ENCODE results near the gene CROCC2. TPM values are rescaled to one million over a fixed set of nuclear protein-coding genes. Genes with fewer than 3 reads are reported as not detected.

CROCC2 gene
- total and polyA plus RNA-seq, 3 experiments from 2014 or later, result not detected

DNA sequence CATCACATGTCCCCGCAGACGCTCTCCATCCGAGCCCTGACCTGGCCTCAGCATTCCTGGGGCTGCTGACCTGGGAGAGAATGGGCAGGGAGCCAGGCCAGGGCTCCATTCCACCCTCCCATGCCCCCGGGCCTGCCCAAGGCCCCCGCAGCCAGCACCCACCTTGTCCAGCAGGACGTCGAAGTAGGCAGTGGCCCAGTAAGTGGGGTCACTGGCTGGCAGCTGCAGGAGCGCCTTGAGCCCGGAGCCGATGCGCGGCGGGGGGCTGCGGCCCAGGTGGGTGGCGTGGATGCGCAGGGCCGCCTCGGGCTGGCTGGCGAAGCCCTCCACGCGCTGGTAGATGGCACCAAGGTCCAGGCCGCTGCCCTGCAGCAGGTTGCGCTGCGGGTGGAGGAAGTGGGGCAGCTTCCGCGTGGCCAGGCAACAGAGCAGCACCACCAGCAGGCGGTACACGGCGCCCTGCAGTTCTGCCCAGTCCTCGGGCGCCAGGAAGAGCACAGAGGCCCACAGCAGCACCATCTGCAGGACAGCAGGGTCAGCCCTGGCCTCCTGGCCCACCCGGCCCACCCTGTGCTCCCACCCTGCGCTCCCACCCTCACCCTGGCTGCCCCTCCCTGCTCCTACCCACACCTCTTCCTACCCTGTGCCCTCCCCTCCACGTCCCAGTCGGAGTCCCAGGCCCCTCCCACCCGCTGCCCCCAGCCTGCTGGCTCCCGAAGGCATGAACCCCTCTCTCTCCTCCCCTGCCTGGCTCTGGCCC is 17.8 kb upstream of the CROCC2 start:
- Mint-ChIP-seq H3K36me3 (no peaks in the 10 kb centered on the region), H3K4me1 (no peaks in the 10 kb centered on the region), H3K27ac (no peak overlapping the region), H3K9me3 (no peaks in the 10 kb centered on the region), H3K4me3 (no peak overlapping the region), H3K27me3 (peaks cover 0 to 8% of the 10 kb centered on the region in 2 donors)
- H3K9me3 ChIP-seq (ENCODE audit: low read length), result no peaks in the 10 kb centered on the region
- no peaks in the 10 kb centered on the region for H3K4me1 ChIP-seq (ENCODE audit: insufficient read depth, low read length)
- ChIA-PET POLR2A (no interaction called here), CTCF (no interaction called here)
- no peaks in the 10 kb centered on the region for H3K27me3 ChIP-seq (ENCODE audit: insufficient read depth, low read length, poor library complexity, severe bottlenecking)
- no peaks in the 10 kb centered on the region for H3K36me3 ChIP-seq (ENCODE audit: insufficient read depth, low read length)
- H3K4me3 ChIP-seq (ENCODE audit: low read length), result no peak overlapping the region
- DNase-seq, result no peak
- no peak overlapping the region for H3K27ac ChIP-seq (ENCODE audit: low read depth, low read length)

GRCh38 chr2:240888890-240889573 is 17.1 kb upstream of the CROCC2 start:
- Mint-ChIP-seq H3K4me1 (no peaks in the 10 kb centered on the region), H3K36me3 (no peaks in the 10 kb centered on the region), H3K27me3 (peaks cover 0 to 8% of the 10 kb centered on the region in 2 donors), H3K4me3 (no peak overlapping the region), H3K27ac (no peak overlapping the region), H3K9me3 (no peaks in the 10 kb centered on the region)
- Histone ChIP-seq H3K4me3 (ENCODE audit: low read length) (no peak overlapping the region), H3K27ac (ENCODE audit: low read depth, low read length) (no peak overlapping the region), H3K27me3 (ENCODE audit: insufficient read depth, low read length, poor library complexity, severe bottlenecking) (no peaks in the 10 kb centered on the region), H3K9me3 (ENCODE audit: low read length) (no peaks in the 10 kb centered on the region), H3K36me3 (ENCODE audit: insufficient read depth, low read length) (no peaks in the 10 kb centered on the region), H3K4me1 (ENCODE audit: insufficient read depth, low read length) (no peaks in the 10 kb centered on the region)
- POLR2A ChIA-PET, result no interaction called here
- no peak for DNase-seq
- CTCF ChIA-PET, result no interaction called here

- no peak overlapping the region for H3K4me3 Mint-ChIP-seq
- H3K36me3 Mint-ChIP-seq, result no peaks in the 10 kb centered on the region
- CTCF ChIA-PET, result no interaction called here
- Histone ChIP-seq H3K36me3 (ENCODE audit: insufficient read depth, low read length) (no peaks in the 10 kb centered on the region), H3K4me1 (ENCODE audit: insufficient read depth, low read length) (no peaks in the 10 kb centered on the region), H3K27ac (ENCODE audit: low read depth, low read length) (no peak overlapping the region), H3K4me3 (ENCODE audit: low read length) (no peak overlapping the region), H3K9me3 (ENCODE audit: low read length) (no peaks in the 10 kb centered on the region), H3K27me3 (ENCODE audit: insufficient read depth, low read length, poor library complexity, severe bottlenecking) (no peaks in the 10 kb centered on the region)
- peaks cover 0 to 6% of the 10 kb centered on the region in 2 donors for H3K27me3 Mint-ChIP-seq
- POLR2A ChIA-PET, result no interaction called here
- no peaks in the 10 kb centered on the region for H3K4me1 Mint-ChIP-seq
- H3K27ac Mint-ChIP-seq, result no peak overlapping the region
- no peaks in the 10 kb centered on the region for H3K9me3 Mint-ChIP-seq
- no peak for DNase-seq
Observed at GRCh38 chr2:240889601-240890560, 16.3 kb upstream of the CROCC2 start.

DNA sequence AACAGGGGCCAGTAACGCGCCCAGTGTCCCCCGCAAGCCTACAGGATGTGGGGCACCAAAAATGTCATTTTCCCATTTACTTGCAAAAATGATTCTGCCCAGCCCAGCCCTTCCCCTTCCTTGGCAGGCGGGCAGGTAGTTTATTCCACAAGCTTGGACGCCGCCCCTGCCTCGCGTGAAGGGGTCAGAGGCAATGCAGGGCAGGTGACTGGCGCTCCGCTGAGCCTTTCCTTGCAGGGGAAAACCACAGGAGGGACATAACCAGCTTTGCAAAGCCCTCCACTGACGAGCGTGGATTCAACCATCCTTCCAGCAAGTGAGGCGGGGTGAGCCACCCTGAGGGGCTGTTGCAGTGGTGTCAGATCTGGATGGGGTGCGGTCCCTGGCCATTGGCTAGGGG is 15.4 kb upstream of the CROCC2 start:
- Histone ChIP-seq H3K27me3 (ENCODE audit: insufficient read depth, low read length, poor library complexity, severe bottlenecking) (no peaks in the 10 kb centered on the region), H3K36me3 (ENCODE audit: insufficient read depth, low read length) (no peaks in the 10 kb centered on the region), H3K4me3 (ENCODE audit: low read length) (no peak overlapping the region), H3K27ac (ENCODE audit: low read depth, low read length) (no peak overlapping the region), H3K9me3 (ENCODE audit: low read length) (no peaks in the 10 kb centered on the region), H3K4me1 (ENCODE audit: insufficient read depth, low read length) (no peaks in the 10 kb centered on the region)
- no peaks in the 10 kb centered on the region for H3K4me1 Mint-ChIP-seq
- H3K27me3 Mint-ChIP-seq, result peaks cover 0 to 6% of the 10 kb centered on the region in 2 donors
- POLR2A ChIA-PET, result no interaction called here
- no peaks in the 10 kb centered on the region for H3K36me3 Mint-ChIP-seq
- CTCF ChIA-PET, result interaction anchor here (1.5 kb wide), 1 partner anchor 24 kb away, joined by 5 read pairs; no protein-coding TSS in a partner anchor
- no peak overlapping the region for H3K27ac Mint-ChIP-seq
- no peak for DNase-seq
- H3K9me3 Mint-ChIP-seq, result no peaks in the 10 kb centered on the region
- H3K4me3 Mint-ChIP-seq, result no peak overlapping the region

- no peaks in the 10 kb centered on the region for H3K36me3 ChIP-seq (ENCODE audit: insufficient read depth, low read length)
- no peak overlapping the region for H3K27ac ChIP-seq (ENCODE audit: low read depth, low read length)
- no peak for DNase-seq
- Mint-ChIP-seq H3K9me3 (no peaks in the 10 kb centered on the region), H3K27ac (peak overlapping the region in 1 of 8 donors; percentile 77), H3K27me3 (no peaks in the 10 kb centered on the region), H3K4me3 (no peak overlapping the region), H3K36me3 (no peaks in the 10 kb centered on the region), H3K4me1 (no peaks in the 10 kb centered on the region)
- no peak overlapping the region for H3K4me3 ChIP-seq (ENCODE audit: low read length)
- no peaks in the 10 kb centered on the region for H3K4me1 ChIP-seq (ENCODE audit: insufficient read depth, low read length)
- POLR2A ChIA-PET, result no interaction called here
- no peaks in the 10 kb centered on the region for H3K9me3 ChIP-seq (ENCODE audit: low read length)
- H3K27me3 ChIP-seq (ENCODE audit: insufficient read depth, low read length, poor library complexity, severe bottlenecking), result no peaks in the 10 kb centered on the region
- CTCF ChIA-PET, result interaction anchor here (0.5 to 1.5 kb wide), 2 partner anchors 23 to 328 kb away, joined by 3 to 5 read pairs; no protein-coding TSS in a partner anchor
Observed at GRCh38 chr2:240891492-240892340, 14.4 kb upstream of the CROCC2 start.

DNA sequence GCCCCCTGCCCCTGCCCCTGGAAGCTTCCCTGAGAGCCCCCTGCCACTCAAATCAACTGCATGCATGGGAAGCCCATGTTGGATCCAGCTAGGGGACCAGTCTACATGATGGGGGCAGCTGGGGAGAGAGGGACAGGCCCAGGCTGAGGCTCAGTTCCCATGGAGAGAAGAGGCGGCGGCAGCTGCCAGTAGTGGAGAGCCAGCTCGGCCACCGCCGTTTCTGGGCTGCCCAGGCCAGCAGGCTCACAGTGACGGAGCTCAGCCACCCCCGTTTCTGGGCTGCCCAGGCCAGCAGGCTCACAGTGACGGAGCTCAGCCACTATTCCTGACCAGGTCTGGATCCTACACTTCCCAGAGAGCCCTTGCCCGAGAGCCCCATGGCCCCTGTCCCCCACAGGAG is 13.8 kb upstream of the CROCC2 start:
- H3K9me3 Mint-ChIP-seq, result no peaks in the 10 kb centered on the region
- no peaks in the 10 kb centered on the region for H3K27me3 Mint-ChIP-seq
- Histone ChIP-seq H3K36me3 (ENCODE audit: insufficient read depth, low read length) (no peaks in the 10 kb centered on the region), H3K27ac (ENCODE audit: low read depth, low read length) (no peak overlapping the region), H3K9me3 (ENCODE audit: low read length) (no peaks in the 10 kb centered on the region), H3K4me1 (ENCODE audit: insufficient read depth, low read length) (no peaks in the 10 kb centered on the region), H3K27me3 (ENCODE audit: insufficient read depth, low read length, poor library complexity, severe bottlenecking) (no peaks in the 10 kb centered on the region), H3K4me3 (ENCODE audit: low read length) (no peak overlapping the region)
- H3K4me1 Mint-ChIP-seq, result no peaks in the 10 kb centered on the region
- H3K36me3 Mint-ChIP-seq, result no peaks in the 10 kb centered on the region
- no peak overlapping the region for H3K27ac Mint-ChIP-seq
- H3K4me3 Mint-ChIP-seq, result no peak overlapping the region
- ChIA-PET CTCF (interaction anchor here (1.5 kb wide), 1 partner anchor 22 kb away, joined by 5 read pairs; no protein-coding TSS in a partner anchor), POLR2A (no interaction called here)
- DNase-seq, result no peak

GRCh38 chr2:240892925-240893324 is 13.2 kb upstream of the CROCC2 start:
- CTCF ChIA-PET, result no interaction called here
- POLR2A ChIA-PET, result no interaction called here

More at GRCh38 chr2:240892925-240893324, 13.2 kb upstream of the CROCC2 start:
- Mint-ChIP-seq H3K27me3 (no peaks in the 10 kb centered on the region), H3K9me3 (no peaks in the 10 kb centered on the region), H3K27ac (no peak overlapping the region), H3K36me3 (no peaks in the 10 kb centered on the region), H3K4me1 (no peaks in the 10 kb centered on the region), H3K4me3 (no peak overlapping the region)
- no peaks in the 10 kb centered on the region for H3K9me3 ChIP-seq (ENCODE audit: low read length)
- no peaks in the 10 kb centered on the region for H3K4me1 ChIP-seq (ENCODE audit: insufficient read depth, low read length)
- no peak for DNase-seq
- no peaks in the 10 kb centered on the region for H3K36me3 ChIP-seq (ENCODE audit: insufficient read depth, low read length)
- no peak overlapping the region for H3K4me3 ChIP-seq (ENCODE audit: low read length)
- H3K27me3 ChIP-seq (ENCODE audit: insufficient read depth, low read length, poor library complexity, severe bottlenecking), result no peaks in the 10 kb centered on the region
- no peak overlapping the region for H3K27ac ChIP-seq (ENCODE audit: low read depth, low read length)

Data from CD8-positive, alpha-beta memory T cell (primary cell).